Cardiac muscle cell (in vitro differentiated cells and primary cell): ENCODE results near the gene VAV3. TPM values are rescaled to one million over a fixed set of nuclear protein-coding genes. Genes with fewer than 3 reads are reported as not detected.

Source experiments
- DNase-seq, 2 donors: peaks; one replicate each; pipeline versions ENCODE4 v3.0.0 to v3.0.0-alpha.2; 2010 to 2017; ENCODE audit warnings: low read depth in 1 of 2, low spot score in 1 of 2
- H3K27ac ChIP-seq: fragments of 200-600 bp; sonication (generic); 2 replicates; pipeline ENCODE4 v1.5.1; 2016
- H3K27me3 ChIP-seq: fragments of 200-600 bp; sonication (generic); 2 replicates; pipeline ENCODE4 v1.6.0; 2016; ENCODE audit warnings: control low read depth
- H3K36me3 ChIP-seq: fragments of 200-600 bp; sonication (generic); 2 replicates; pipeline ENCODE4 v1.5.1; 2016; ENCODE audit warnings: control low read depth
- H3K4me1 ChIP-seq: fragments of 200-600 bp; sonication (generic); 2 replicates; pipeline ENCODE4 v1.8.1; 2017; ENCODE audit warnings: low read depth, mild to moderate bottlenecking, mixed run types
- H3K4me3 ChIP-seq: fragments of 200-600 bp; sonication (generic); 2 replicates; pipeline ENCODE4 v1.5.1; 2016; ENCODE audit warnings: mild to moderate bottlenecking
- H3K9me3 ChIP-seq: fragments of 200-600 bp; sonication (generic); 2 replicates; pipeline ENCODE4 v1.5.1; 2017; ENCODE audit warnings: low read depth, mild to moderate bottlenecking, control low read depth
- polyA plus RNA-seq: library from polyadenylated mRNA; unstranded; fragments of >200 nt; fragmentation: Nextera tagmentation; extraction: Ambion mirVana; gene quantifications from 2 replicates; pipeline ENCODE4 v1.2.1, GENCODE V29; 2016
- total RNA-seq: library from RNA; depleted of rRNA; stranded (reverse); fragments of >200 nt; gene quantifications from 2 replicates; pipeline ENCODE4 v1.2.3, GENCODE V29; 2016
- TF ChIP-seq, protein P1 (sequence below): IDR thresholded peaks from 2 replicates; pipeline ENCODE4 v1.5.1; 2012; ENCODE audit warnings: low read depth, mild to moderate bottlenecking, low read length

Gene VAV3
- total and polyA plus RNA-seq, 2 experiments from 2014 or later, result 0.33 to 0.86 TPM

DNA sequence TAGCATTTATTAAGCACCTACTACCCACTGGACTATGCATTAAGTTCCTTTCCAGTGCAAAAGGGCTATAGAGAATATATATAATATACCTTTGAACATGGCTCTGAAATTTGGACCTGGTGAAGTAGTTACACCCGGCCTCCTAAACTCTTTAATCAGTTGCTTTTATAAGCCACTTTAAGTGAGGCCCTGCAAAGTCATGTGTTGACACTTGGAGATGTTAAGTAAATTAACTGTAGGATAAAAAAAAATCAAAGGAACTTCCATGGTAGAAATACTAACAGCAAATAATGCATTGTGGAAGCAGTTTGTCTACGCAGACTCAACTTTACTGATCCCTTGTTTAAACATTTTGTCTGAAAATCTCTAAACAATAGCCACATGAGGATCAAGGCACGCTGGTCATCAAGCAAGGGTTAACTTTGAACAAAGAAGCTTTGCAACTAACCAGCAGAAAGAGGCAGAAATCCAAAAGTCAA, 283.9 kb downstream of the VAV3 start:
- Histone ChIP-seq H3K27ac (no peak overlapping the region), H3K4me1 (no peaks in the 10 kb centered on the region), H3K36me3 (no peaks in the 10 kb centered on the region), H3K4me3 (no peak overlapping the region), H3K27me3 (no peaks in the 10 kb centered on the region), H3K9me3 (no peaks in the 10 kb centered on the region)
- TF ChIP-seq, protein P1, sequence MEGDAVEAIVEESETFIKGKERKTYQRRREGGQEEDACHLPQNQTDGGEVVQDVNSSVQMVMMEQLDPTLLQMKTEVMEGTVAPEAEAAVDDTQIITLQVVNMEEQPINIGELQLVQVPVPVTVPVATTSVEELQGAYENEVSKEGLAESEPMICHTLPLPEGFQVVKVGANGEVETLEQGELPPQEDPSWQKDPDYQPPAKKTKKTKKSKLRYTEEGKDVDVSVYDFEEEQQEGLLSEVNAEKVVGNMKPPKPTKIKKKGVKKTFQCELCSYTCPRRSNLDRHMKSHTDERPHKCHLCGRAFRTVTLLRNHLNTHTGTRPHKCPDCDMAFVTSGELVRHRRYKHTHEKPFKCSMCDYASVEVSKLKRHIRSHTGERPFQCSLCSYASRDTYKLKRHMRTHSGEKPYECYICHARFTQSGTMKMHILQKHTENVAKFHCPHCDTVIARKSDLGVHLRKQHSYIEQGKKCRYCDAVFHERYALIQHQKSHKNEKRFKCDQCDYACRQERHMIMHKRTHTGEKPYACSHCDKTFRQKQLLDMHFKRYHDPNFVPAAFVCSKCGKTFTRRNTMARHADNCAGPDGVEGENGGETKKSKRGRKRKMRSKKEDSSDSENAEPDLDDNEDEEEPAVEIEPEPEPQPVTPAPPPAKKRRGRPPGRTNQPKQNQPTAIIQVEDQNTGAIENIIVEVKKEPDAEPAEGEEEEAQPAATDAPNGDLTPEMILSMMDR, result no peak
- DNase-seq, result no peak

GRCh38 chr1:107680579-107680985, 284.4 kb downstream of the VAV3 start:
- Histone ChIP-seq H3K4me1 (no peaks in the 10 kb centered on the region), H3K27ac (no peak overlapping the region), H3K9me3 (no peaks in the 10 kb centered on the region), H3K4me3 (no peak overlapping the region), H3K36me3 (no peaks in the 10 kb centered on the region), H3K27me3 (no peaks in the 10 kb centered on the region)
- no peak for DNase-seq
- TF ChIP-seq, protein P1, result no peak

DNA sequence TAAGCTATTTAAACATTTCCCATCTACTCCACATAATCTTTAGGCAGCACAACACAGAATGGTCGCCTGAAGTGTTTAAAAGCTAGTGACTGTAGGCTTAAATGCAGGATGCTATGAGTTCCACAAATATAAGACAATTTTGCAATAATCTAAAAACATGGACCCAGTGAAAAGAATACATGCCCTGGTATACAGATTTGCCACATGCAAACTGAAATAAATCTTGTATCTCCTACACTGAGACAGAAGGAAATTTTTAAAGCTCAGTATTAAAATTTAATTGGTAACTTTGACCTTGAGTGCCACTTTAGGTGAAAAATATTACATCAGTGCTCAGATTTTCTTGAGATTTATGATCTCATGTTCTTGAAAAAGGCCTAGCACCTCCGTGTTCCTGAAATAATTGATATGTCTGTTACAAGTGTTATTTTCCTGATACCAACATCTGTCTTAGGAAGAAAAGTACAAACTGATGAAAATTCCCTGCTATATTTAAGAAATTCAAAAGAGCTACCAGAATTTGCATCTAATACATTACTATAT, 285.5 kb downstream of the VAV3 start:
- TF ChIP-seq, protein P1, result no peak
- Histone ChIP-seq H3K4me1 (no peaks in the 10 kb centered on the region), H3K27me3 (no peaks in the 10 kb centered on the region), H3K27ac (no peak overlapping the region), H3K4me3 (no peak overlapping the region), H3K36me3 (no peaks in the 10 kb centered on the region), H3K9me3 (no peaks in the 10 kb centered on the region)
- no peak for DNase-seq

- Histone ChIP-seq H3K9me3 (no peaks in the 10 kb centered on the region), H3K4me3 (no peak overlapping the region), H3K4me1 (no peaks in the 10 kb centered on the region), H3K27me3 (no peaks in the 10 kb centered on the region), H3K36me3 (no peaks in the 10 kb centered on the region), H3K27ac (no peak overlapping the region)
- TF ChIP-seq, protein P1, result no peak
- DNase-seq, result no peak
Observed at GRCh38 chr1:107678993-107679392, 286.0 kb downstream of the VAV3 start.

- no peak for DNase-seq
- Histone ChIP-seq H3K9me3 (no peaks in the 10 kb centered on the region), H3K4me3 (no peak overlapping the region), H3K4me1 (no peaks in the 10 kb centered on the region), H3K27me3 (no peaks in the 10 kb centered on the region), H3K27ac (no peak overlapping the region), H3K36me3 (no peaks in the 10 kb centered on the region)
- TF ChIP-seq, protein P1, result no peak
Observed at GRCh38 chr1:107677697-107678096, 287.3 kb downstream of the VAV3 start.

- H3K27ac ChIP-seq, result no peak overlapping the region
- DNase-seq, result no peak
- H3K27me3 ChIP-seq, result no peaks in the 10 kb centered on the region
- H3K4me3 ChIP-seq, result no peak overlapping the region
- H3K9me3 ChIP-seq, result no peaks in the 10 kb centered on the region
- no peaks in the 10 kb centered on the region for H3K36me3 ChIP-seq
- TF ChIP-seq, protein P1, result no peak
- H3K4me1 ChIP-seq, result no peaks in the 10 kb centered on the region
Observed at GRCh38 chr1:107674486-107674885, 290.5 kb downstream of the VAV3 start.
